GM19025 (cell line): ENCODE measurements around the gene CHST11.

Experiments used
- ATAC-seq: cut with Tn5 transposase; IDR thresholded peaks from one replicate; pipeline ENCODE4 v1.9.1; 2021; ENCODE audit warnings: mild to moderate bottlenecking, low read depth, moderate library complexity; ENCODE audit not compliant: unreplicated experiment

CHST11 gene

DNA sequence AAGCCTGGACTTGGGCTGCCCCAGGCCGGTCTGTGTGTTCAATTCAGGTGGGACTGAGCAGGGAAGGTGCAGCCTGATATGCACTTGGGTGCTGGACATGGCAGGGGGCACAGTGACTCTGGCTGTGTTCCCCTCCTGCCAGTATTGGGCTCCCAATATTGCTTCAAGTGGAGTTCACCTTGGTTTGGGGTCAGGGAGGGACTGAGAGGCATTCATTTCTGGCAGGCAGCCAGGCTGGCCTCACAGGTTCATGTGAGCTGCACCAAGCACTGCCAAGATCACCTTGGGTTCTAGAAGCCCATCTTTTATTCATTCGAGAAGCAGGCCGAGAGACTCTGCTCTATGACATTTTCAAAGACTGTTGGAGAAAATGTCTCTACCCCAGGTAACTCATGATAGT is 245.0 kb downstream of the CHST11 start:
- no peak for ATAC-seq

DNA sequence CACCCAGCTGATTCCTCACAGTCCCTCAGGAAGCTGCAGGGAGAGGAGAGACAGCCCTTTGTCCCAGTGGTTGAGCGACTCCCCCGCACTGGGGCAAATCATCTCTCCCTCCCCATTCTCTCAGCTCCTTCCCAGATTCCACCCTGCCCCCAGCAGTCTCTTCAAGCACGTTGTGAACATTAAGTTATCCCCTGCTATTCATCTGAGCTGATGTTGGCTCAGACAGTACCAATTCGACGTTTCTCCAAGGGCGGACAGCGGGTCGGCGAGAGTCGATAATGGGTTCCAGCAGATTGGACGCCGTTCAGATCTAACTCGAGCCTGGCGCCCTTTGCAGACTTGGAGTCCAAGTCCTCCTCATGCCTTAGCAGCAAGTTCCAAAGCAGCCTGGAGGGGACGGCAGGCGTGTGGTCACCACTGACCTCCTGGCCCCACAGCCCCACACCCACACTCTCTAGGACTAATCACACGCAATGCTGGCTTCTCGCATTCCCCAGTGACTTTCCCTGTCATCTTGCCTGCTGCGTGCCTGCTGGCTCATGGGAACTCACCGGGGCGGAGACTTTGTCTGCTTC is 245.9 kb downstream of the CHST11 start:
- ATAC-seq: no peak

DNA sequence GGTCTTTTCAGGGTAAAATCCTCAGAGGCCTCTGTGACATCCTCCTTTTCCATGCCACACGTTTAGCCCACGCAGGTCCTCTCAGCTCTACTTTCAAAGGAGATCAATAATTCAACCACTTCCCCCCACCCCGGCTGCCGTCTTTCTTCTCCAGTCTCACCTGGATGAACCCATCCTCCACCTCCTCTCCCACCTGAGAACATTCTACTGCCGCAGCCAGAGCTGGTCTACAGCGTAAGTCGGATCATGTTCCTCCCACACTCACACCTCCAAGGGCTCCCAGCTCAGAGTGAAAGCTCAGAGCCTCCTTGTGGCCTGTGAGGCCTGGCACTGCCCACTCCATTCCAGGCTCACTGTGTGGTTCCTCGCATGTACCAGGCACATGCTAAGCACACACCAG is 246.6 kb downstream of the CHST11 start:
- ATAC-seq: no peak

DNA sequence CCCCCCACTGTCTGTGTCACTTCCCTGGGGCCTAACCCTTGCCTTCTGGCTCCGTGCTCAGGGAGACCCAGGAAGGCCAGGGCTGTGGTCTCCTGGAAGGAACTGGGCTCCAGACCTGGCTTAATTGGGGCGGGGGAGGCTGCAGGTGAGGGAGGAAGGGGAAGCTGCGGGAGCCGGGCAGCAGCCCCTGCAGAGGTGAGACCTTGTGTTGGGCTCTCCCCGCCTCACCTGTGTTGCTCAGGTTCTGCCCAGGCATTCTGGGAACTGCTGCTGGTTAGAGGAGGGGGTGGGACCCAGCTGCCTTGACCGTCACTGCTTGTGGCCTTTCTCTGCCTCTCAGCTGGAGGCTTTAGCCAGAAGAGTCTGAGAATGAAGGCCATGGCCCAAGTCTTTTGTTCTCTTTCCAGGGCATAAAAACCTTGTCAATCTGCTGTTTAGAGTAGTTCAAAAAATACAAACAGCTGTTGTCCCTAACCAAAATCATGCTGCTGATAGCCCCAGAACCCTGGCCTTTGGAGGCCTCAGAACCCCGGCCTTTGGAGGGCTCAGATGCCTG is 247.6 kb downstream of the CHST11 start:
- no peak for ATAC-seq

DNA sequence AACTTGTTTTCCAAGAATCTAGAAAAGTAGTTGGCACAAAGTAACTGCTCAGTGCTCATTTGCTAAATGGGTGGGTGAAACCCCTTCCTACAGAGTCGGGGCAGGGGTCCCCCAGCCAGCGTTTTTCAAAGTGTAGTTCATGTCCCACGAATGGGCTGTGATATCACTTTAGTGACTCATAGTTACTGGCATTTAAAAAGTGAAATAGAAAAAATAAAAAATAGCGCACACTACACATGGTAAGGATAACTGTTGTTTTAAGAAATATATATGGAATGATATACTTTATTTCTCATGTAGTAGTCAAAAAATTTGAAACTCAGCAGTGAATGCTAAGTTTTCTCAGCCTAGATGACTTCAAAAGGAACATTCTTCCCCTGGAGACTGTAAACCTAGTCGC is 250.4 kb downstream of the CHST11 start:
- ATAC-seq: no peak

DNA sequence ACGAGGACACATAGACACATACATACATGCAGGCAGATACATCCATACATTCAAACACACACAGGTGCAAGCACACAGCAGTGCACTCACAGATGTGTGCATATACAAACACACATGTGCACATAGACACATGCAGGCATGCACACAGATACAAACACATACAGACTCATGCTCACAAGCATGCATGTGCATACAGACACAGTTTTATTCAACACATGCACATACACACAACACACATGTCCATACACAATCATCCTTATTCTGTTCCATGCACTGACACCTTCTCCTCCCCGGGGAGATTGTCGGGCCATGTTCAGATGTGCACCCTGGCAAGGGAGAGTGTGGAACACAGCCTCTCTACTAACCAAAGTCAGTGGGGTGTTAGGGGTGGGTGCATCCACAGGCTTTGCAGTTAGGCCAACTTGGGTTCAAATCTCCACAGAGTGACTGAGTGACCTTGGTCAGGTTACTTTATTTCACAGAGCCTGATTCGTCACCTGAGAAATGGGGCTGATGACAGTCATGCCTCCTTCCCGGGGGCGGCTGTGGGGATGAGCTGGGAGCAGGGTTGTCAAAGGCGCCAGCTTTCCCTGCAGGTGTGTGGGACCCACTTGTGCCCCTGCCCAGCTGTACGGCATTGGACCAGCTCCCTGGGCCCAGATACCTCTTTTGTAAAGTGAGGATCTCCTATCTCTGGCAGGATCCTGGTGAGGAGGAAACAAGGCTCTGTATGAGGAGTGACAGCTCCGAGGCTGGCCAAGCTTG is 251.2 kb downstream of the CHST11 start:
- ATAC-seq: no peak

DNA sequence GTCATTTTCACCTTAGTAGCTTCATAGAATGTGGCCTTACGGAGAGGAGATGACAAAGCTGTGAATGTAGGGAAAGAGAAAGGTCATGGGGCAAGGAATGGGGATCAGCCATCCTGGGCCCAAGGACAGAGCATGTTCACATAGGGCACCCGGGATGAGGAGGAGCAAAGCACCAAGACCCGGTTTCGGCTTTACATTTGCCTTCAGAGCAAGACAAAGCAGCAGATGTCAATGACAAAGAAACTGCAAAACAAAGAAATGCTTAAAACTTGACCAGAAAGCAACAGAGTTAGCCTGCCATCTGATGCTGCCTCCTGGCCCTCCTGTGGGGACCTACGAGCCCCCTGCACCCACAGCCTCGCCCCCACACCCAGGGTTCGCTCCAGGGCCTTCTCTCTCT is 252.1 kb downstream of the CHST11 start:
- no peak for ATAC-seq

DNA sequence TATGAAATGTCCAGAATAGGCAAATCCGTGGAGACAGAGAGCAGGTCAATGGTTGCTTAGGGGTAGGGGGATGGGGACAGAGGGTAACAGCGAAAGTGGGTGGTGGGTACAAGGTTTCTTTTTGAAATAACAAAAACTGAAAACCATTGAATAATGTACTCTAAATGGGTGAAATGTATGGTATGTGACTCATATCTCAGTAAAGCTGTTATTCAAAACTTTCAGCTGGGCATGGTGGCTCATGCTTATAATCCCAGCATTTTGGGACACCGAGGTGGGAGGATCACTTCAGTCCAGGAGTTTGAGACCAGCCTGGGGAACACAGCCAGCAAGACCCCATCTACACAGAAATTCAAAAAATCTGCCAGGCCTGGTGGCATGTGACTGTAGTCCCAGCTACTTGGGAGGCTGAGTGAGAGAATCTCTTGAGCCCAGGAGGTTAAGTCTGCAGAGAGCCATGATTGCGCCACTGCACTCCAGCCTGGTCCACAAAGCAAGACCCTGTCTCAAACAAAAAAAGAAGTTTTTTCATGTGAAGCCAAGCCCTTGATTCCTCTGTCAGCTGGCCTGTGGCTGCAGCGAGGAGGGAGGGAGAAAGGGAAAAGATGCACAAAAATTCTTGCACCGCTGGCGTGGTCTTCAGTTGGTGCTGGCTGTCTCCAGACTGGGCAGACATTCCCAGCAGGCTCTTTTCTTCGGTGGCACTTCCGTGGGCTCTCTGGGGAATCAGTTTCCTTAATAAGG is 253.1 kb downstream of the CHST11 start:
- ATAC-seq: no peak

DNA sequence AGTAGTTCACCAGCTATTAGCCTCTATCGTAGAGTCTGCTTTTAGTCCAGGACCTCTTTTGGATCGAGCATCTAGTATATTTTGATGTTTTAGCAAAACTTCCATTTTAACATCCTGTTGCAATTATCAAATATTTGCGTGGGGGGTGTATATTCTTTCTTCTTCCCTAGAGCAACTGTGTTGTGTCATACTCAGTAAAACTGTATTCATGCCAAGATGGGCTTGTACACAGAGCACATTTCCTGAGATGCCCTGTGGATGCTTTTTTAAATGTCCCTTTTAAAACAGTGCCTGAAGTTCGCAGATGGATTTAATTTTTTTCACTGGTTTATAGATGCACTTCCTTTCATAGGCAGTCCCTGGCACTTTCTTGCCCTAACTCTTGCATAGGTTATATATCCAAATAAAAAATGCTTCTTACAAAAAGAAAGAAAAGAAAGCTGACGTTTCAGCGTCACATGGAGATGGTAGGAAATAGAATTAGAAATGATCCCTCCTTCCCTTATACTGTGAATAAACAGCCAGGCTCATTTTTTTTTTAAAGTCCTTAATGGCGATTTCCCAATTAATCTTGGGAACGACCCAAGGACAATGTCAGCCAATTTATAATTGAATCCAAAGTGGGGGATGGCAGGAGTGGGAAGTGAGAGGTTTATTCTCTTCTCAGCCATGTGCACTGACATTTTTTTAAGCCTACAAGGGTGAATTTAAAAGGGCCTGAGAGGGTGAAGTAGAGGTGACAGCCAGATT is 254.4 kb downstream of the CHST11 start:
- ATAC-seq: no peak

DNA sequence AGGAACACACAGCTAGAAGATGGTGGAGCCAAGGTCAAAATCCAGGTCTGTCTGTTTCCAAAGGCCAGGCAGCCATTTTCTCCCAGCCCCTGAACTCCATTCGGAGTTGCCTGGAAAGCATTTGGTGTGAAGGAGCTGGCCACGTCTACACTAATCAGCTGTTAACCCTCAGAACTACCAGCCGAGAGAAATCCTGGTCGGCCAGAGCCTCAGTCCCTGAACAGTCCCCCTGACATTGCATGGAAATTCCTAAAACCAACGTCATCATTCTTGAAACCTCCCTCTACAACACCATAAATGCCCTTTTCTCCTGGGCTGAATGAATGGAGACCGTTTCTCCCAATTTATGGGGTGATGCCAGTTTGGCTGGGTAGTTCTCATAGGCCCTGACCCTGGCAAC is 255.7 kb downstream of the CHST11 start:
- no peak for ATAC-seq

DNA sequence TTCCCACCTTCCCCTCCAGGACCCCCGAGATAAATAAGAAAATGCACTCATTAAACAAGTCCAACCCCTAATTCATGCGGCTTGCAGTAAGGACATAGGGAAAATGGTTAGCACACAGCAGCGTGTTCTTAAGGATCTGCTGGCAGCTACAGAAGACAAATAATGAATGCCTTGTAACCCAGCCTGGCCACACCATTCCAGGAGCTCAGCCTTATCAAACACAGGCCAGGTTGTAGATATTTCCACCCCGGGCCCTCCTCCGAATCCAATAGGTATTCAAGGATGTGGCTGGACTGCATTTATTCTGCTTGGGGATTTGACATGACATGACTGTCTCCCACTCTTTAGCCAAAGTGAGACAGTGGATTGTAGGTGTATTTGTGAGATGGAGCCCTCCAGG is 256.2 kb downstream of the CHST11 start:
- ATAC-seq: no peak

DNA sequence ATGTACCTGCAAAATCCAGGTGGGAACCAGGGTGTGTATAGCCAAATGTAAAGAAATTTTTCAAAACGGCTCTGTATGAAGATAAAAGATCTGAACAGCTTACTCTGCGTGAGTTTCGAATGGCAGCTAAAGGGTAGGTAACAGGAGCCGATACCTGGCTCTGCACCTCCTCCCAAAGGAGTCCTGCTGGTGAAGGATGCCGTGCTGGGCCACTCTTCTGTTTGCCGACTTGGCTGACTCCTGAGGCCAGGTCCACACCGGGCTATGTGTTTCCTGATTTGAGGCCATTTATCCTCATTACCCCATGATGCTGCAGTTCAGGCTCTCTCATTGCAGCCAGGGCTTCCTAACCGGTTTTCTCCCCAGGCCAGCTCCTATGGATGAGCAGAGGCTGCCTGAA is 256.7 kb downstream of the CHST11 start:
- ATAC-seq: no peak

DNA sequence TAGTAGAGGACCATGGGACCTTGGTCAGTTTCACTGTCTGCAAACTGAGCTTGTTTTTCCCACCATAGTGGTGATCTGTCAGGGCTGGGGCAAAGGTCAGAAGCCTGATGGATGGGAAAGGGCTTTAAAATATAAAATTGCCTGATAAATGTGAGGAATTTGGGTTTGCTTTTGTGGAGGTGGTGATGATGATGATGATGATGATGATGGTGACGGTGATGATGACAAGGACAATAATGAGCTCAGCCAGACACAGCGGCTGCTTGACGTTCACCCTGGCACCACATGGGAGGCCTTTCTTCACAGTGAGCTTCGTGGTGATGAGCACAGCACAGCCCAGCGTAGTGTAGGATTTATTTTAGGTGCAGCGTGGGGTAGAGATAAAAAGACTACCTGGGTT is 257.6 kb downstream of the CHST11 start:
- no peak for ATAC-seq

DNA sequence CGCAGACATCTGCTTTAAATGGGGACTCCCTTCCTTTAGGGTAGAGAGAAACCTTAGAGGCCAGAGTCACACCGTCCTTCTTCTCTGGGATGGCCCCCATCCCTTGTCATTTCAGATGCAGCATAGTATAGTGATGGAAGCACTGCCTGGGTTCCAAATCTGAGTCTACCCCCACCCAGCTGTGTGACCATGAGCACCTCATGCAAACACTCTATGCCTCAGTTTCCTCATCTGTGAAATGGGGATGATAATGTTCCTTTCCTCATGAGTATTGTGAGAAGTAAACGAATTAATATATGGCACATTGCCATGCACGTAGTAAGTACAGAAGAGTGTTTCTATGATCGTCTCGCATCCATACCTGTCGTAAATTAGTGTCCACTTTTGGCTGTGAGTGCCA is 259.4 kb downstream of the CHST11 start:
- ATAC-seq: no peak

DNA sequence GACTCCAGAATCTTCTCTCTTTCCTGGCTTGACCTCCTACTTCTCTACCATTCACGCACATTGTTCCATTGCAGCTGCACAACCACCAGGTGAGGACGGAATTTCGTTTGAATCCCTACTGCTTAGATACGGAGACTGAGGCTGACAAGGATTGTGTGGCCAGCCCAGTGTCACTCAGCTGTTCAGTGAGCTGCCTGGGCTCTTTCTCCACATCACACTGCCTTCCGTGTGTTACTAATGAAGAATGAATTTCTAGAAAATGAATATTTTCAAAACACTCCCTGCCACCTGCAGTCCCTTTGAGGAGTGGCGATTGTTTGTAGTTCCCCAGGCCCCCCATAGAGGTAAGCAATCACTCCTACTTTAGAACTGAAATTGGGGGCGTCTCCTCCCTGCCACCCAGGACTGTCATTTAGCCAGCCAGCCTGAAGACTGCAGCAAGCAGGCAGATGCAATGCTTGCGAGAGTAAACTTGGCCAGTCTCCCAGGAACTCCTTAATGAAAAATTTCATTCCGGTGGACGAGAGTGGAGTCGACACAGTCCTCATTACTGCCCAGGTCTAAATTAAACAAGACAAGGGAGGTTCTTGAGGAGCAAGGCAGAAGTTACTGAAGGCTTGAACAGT is 261.7 kb downstream of the CHST11 start:
- no peak for ATAC-seq

DNA sequence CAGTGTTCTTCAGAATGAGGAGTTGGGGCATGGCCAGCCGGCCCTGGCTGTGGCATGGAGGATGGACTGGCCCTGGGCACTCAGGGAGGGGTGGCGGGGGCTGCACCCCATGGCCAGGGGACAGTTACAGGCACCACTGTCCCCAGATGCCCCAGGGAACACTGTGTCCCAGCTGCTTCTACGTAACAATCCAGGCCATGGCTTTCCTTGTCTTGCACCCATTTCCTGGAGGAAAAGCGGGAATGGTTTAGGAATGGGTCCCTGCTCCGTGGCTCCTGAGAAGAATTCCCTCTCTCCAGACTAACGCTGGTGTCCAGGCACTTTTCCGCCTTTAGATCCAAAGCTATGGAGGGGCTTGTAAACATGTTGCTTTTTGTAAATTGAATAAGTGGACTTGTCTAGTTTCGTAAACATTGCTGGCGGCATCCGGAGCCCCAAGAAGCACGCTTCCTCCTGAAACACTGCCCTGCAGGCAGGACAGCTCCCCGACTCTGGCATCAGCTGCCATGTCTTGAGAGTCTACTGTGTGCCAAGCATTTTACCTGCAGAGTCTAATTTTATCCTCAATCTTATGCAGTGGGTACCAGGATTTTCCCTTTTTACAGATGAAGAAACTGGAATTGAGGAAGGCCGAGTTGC is 263.1 kb downstream of the CHST11 start:
- no peak for ATAC-seq

DNA sequence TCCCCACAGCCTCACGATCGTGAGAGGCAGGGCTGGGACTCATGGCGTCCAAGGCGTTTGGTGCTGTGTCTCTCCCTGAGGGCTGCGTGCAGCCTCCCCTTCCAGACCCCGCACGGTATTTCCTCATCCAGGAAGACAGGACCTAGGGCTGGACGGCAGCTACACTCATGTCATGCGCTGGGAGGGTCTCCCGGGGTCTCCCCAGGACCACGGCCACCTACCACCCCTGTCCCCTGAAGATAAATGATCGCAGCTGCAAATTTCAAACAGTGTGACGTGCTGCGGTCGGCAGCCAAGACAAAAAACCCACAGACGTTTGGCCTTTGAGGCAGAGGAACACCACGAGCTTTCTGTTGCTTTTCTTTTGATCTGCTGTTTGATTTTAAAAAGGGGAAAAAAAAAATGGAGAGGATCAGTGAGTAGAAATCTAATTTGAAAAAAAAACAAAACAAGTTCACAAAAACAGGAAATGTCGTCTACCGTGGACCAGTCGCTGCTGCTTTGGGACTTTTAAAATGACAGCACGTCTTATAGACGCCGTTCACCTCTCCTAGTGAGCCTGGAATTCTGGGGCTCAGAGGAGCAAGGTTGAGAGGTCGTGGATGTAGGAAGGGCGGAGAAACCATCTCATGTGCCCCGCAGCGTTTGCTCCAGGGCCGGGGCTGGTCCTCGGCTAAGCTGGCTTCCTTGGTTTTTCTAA is 263.7 kb downstream of the CHST11 start:
- no peak for ATAC-seq

DNA sequence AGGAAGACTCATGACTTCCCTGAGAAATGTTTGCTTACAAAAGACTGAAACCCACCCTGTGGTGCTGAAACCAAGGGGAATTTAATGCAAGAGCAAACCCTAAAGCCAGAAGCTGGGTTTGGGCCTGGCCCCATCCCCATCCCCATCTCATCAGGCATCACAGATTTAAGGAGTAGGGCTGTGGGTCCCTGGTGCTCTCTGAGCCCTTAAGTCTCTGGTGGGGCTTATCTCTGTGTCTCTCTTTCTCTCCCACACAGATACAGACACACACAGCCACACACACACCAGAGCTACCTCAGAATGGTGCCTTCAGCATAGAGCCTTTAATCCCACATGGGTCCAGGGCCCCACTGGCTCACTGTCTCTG is 264.3 kb downstream of the CHST11 start:
- no peak for ATAC-seq

DNA sequence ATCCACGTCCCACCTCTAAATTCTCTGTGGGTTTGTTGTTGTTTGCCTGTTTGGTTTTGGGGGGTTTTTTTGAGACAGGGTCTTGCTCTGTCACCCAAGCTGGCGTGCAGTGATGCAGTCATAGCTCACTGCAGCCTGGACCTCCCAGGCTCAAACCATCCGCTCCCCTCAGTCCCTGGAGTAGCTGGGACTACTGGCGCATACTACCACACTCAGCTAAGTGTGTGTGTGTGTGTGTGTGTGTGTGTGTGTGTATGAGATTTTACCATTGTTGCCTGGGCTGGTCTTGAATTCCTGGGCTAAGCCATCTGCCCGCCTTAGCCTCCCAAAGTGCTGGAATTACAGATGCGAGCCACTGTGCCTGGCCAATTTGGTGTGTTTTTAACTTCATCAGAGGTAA is 265.2 kb downstream of the CHST11 start:
- ATAC-seq: no peak
